Prostate gland (tissue), 2 donors: ENCODE results near the gene STAT2. TPM values are rescaled to one million over a fixed set of nuclear protein-coding genes. Genes with fewer than 3 reads are reported as not detected.

ENCODE experiments used
- DNase-seq: peaks from one replicate; pipeline ENCODE4 v3.0.0-alpha.2; 2019; ENCODE audit warnings: low spot score
- H3K27ac ChIP-seq, 2 donors: fragments of 200-600 bp; sonication (generic); 2 replicates each; pipeline ENCODE4 v1.5.1; 2017 to 2019
- H3K27me3 ChIP-seq: fragments of 200-600 bp; sonication (generic); replicated peaks from 2 replicates; pipeline ENCODE4 v1.5.1; 2019; ENCODE audit not compliant: insufficient read depth
- H3K36me3 ChIP-seq, 2 donors: fragments of 200-600 bp; sonication (generic); 1 replicate in 1 of 2; 2 replicates in 1 of 2; pipeline versions ENCODE4 v1.5.1 to v1.8.1; 2017 to 2019
- H3K4me1 ChIP-seq: fragments of 200-600 bp; sonication (generic); replicated peaks from 2 replicates; pipeline ENCODE4 v1.5.1; 2019
- H3K4me3 ChIP-seq, 2 donors: fragments of 200-600 bp; sonication (generic); 2 replicates each; pipeline ENCODE4 v1.5.1; 2017 to 2019
- H3K9me3 ChIP-seq: fragments of 200-600 bp; sonication (generic); 2 replicates; pipeline ENCODE4 v1.5.1; 2017
- POLR2A ChIP-seq: fragments of 450-650 bp; IDR thresholded peaks from one replicate; pipeline ENCODE4 v1.6.1; 2016; ENCODE audit warnings: antibody characterized with exemption, mild to moderate bottlenecking
- POLR2AphosphoS5 ChIP-seq: sonication (generic); formaldehyde crosslinking; IDR thresholded peaks from one replicate; pipeline ENCODE4 v1.6.1; 2017; ENCODE audit warnings: antibody characterized with exemption
- WGBS: methylation state at CpG from one replicate; pipeline ENCODE4 v1.1.5; 2018; 5-methylcytosine and 5-hydroxymethylcytosine counted together
- intact Hi-C: fragments of 100-400 bp; cut with DNase I; formaldehyde crosslinking; loops from one replicate; pipeline ENCODE4 v1.14.2; 2022
- total RNA-seq, 2 donors: library from RNA; depleted of rRNA; stranded (reverse); fragments of >200 nt; gene quantifications; one replicate each; pipeline ENCODE4 v1.1.0, GENCODE V29; 2016
- TF ChIP-seq, protein P1 (sequence below), 4 experiments: fragments of 200-600 bp in 2 of 4; fragments of 450-650 bp in 2 of 4; sonication (generic) in 2 of 4; IDR thresholded peaks; 1 replicate in 3 of 4; 2 replicates in 1 of 4; pipeline ENCODE4 v1.5.1; 2016 to 2019; ENCODE audit warnings: antibody characterized with exemption in 4 of 4, mild to moderate bottlenecking in 2 of 4, moderate library complexity in 2 of 4

The STAT2 gene
- total RNA-seq, 2 donors from 2014 or later, result 99.8 to 128 TPM

DNA sequence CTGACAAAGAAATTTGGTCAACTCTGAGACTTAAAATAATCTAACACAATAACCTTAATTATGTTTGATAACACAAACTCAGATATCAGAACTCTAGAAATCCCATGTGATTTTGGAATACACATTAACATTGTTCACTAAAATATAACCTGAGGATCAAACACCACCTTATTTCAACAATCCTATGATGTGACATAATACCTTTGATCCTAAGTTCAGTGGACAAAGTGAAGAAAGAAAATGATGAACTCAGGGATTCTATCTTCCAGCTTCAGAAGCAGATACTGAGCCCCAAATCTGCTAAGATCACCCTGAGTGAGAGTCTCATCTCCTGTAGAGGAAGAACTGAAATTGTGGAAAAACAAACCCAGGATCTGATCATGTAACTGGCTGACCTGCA lies 38.4 kb upstream of the STAT2 start:
- no peaks in the 10 kb centered on the region for H3K9me3 ChIP-seq
- intact Hi-C loops, result no loop called here
- H3K36me3 ChIP-seq, result no peaks in the 10 kb centered on the region
- no peak overlapping the region for H3K4me3 ChIP-seq
- no peak for DNase-seq
- no peaks in the 10 kb centered on the region for H3K4me1 ChIP-seq
- H3K27me3 ChIP-seq, result no peaks in the 10 kb centered on the region
- TF ChIP-seq POLR2AphosphoS5 (no peak), POLR2A (no peak)
- TF ChIP-seq, protein P1, sequence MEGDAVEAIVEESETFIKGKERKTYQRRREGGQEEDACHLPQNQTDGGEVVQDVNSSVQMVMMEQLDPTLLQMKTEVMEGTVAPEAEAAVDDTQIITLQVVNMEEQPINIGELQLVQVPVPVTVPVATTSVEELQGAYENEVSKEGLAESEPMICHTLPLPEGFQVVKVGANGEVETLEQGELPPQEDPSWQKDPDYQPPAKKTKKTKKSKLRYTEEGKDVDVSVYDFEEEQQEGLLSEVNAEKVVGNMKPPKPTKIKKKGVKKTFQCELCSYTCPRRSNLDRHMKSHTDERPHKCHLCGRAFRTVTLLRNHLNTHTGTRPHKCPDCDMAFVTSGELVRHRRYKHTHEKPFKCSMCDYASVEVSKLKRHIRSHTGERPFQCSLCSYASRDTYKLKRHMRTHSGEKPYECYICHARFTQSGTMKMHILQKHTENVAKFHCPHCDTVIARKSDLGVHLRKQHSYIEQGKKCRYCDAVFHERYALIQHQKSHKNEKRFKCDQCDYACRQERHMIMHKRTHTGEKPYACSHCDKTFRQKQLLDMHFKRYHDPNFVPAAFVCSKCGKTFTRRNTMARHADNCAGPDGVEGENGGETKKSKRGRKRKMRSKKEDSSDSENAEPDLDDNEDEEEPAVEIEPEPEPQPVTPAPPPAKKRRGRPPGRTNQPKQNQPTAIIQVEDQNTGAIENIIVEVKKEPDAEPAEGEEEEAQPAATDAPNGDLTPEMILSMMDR (IDR thresholded peaks at IDR 0.05), result no peak
- no peak overlapping the region for H3K27ac ChIP-seq

DNA sequence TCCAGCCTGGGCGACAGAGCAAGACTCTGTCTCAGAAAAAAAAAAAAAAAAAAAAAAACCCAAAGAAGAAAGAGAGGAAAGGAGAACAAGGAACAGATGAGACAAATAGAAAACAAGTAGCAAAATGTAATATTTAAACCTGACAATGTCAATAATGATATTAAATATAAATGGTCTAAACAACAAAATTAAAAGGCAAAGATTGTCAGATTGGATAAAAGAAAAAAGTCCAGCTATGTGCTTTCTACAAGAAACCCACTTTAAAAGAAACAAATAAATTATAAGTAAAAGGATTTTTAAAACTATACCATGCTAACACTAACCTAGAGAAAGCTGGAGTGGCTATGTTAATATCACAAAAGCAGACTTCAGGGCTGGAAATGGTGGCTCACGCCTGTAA lies 32.4 kb upstream of the STAT2 start:
- no peak for DNase-seq
- H3K4me3 ChIP-seq, result no peak overlapping the region
- 92% methylated on average over 2 of the region's 2 CpGs for WGBS
- H3K27me3 ChIP-seq, result no peaks in the 10 kb centered on the region
- intact Hi-C loops, result no loop called here
- TF ChIP-seq POLR2A (no peak), POLR2AphosphoS5 (no peak)
- TF ChIP-seq, protein P1 (IDR thresholded peaks at IDR 0.05), result no peak
- no peaks in the 10 kb centered on the region for H3K36me3 ChIP-seq
- no peaks in the 10 kb centered on the region for H3K4me1 ChIP-seq
- no peak overlapping the region for H3K27ac ChIP-seq
- no peaks in the 10 kb centered on the region for H3K9me3 ChIP-seq

DNA sequence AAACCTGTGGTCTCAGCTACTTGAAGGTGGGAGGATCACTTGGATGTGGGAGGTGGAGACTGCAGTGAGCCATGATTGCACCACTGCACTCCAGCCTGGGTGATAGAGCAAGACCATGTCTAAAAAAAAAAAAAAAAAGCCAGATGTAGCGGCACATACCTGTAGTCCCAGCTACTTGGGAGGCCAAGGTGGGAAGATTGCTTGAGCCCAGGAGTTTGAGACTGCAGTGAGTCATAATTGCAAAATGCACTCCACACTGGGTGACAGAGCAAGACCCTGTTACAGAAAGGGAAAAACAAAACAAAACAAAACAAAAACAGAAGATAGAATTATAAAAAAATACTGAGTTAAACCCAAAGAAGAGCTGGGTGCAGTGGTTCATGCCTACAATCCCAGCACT lies 31.8 kb upstream of the STAT2 start:
- WGBS, result 90% methylated on average over 1 of the region's 1 CpG
- Histone ChIP-seq H3K27me3 (no peaks in the 10 kb centered on the region), H3K4me1 (no peaks in the 10 kb centered on the region), H3K9me3 (no peaks in the 10 kb centered on the region), H3K4me3 (no peak overlapping the region), H3K36me3 (no peaks in the 10 kb centered on the region), H3K27ac (no peak overlapping the region)
- no peak for TF ChIP-seq POLR2AphosphoS5
- TF ChIP-seq POLR2A, result no peak
- TF ChIP-seq, protein P1 (IDR thresholded peaks at IDR 0.05), result no peak
- intact Hi-C loops, result no loop called here
- no peak for DNase-seq

DNA sequence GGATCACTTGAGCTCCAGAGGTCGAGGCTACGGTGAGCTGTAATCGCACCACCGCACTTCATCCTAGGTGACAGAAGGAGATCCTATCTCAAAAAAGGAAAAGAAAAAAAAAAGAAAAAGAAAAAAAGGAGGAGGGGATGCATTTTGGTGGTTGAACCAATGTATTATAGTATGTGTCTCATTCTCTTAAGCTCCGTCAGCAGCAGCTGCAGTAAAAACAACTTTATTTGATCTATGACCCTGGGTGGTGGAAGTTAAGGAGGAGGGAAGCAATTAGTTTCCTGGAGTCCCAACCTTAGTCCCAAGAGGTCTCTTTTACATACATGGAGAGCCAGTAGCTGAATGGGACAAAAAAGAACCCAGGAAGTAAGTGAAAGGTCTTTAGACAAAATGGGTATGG lies 29.5 kb upstream of the STAT2 start:
- H3K27me3 ChIP-seq, result no peaks in the 10 kb centered on the region
- H3K4me1 ChIP-seq, result no peaks in the 10 kb centered on the region
- no peak for TF ChIP-seq POLR2A
- no peak for TF ChIP-seq POLR2AphosphoS5
- TF ChIP-seq, protein P1 (IDR thresholded peaks at IDR 0.05), result no peak
- H3K9me3 ChIP-seq, result no peaks in the 10 kb centered on the region
- H3K27ac ChIP-seq, result no peak overlapping the region
- DNase-seq, result no peak
- no peak overlapping the region for H3K4me3 ChIP-seq
- H3K36me3 ChIP-seq, result no peaks in the 10 kb centered on the region
- 61% methylated on average over 5 of the region's 5 CpGs for WGBS
- intact Hi-C loops, result no loop called here

DNA sequence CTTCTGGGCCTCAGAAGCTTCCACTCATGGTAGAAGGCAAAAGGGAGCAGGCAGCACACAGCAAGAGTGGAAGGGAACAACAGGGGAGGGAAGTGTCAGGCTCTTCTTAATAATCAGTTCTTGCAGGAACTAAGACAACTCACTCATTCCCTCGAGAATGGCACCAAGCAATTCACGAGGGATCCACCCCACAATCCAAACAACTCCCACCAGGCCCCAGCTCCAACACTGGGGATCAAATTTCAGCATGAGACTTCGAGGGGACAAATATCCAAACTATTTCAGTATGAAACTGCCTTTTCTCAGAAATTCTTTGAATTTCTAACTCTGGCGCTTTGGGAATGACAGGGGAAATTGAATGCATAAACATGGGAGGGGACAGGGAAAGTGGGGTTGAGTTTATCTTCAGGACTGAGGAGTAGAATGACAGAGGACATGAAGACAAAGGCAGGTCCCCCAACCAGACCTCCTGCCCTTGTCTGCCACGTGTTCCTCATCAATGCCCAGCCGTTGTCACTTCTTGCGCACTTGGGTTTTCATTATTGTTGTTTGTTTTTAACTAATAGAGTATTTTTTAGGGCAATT lies 27.3 kb upstream of the STAT2 start:
- intact Hi-C loops, result no loop called here
- 35% methylated on average over 7 of the region's 7 CpGs for WGBS
- no peak overlapping the region for H3K27ac ChIP-seq

More for the DNA sequence above, 27.3 kb upstream of the STAT2 start:
- TF ChIP-seq POLR2AphosphoS5, result no peak
- TF ChIP-seq, protein P1 (IDR thresholded peaks at IDR 0.05), result no peak
- no peak for TF ChIP-seq POLR2A
- H3K27me3 ChIP-seq, result no peaks in the 10 kb centered on the region
- no peaks in the 10 kb centered on the region for H3K36me3 ChIP-seq
- no peak for DNase-seq
- no peak overlapping the region for H3K4me3 ChIP-seq
- H3K9me3 ChIP-seq, result no peaks in the 10 kb centered on the region
- no peaks in the 10 kb centered on the region for H3K4me1 ChIP-seq
